HG03175 (cell line): ENCODE results near the gene ERC2.

Experiments used
- ATAC-seq: cut with Tn5 transposase; IDR thresholded peaks from one replicate; pipeline ENCODE4 v1.9.1; 2021; ENCODE audit warnings: mild to moderate bottlenecking, moderate library complexity; ENCODE audit not compliant: unreplicated experiment

Gene ERC2

DNA sequence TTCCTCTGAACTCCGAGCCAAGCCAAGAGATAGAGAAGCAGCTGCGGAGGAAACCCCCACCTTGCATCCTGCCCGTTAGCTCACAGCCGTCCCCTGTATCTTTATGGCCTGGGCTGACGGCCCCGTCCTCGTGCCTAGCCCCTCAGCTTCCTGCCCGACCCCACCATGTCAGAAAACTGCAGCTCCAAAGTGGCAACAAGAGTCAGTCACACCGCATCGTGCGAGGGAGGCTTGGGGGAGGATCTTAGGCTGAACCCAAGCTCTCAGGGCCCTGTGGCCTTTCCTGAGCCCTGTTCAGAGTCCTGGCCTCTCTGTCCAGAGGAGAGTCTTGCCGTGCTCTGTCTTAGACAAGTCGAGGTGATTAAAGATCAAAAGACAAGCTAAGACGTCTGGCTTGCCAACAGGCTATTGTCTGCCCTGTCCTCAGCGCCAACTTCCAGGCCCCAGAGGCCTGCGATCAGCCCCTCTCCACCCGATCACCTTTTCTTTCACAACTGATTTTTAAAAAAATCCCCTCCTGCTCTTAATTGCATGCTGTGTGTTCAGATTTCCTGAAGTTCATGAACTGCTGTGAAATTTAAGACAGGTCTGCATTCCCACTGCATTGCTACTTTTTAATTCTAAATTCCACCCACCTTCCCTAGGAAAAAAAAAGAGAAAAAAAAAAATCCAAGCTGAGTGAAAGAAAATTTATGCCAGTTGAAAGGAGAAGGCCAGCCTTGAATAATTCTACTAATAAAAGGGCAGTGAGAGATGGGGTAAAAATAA lies 891.5 kb downstream of the ERC2 start:
- no peak for ATAC-seq

DNA sequence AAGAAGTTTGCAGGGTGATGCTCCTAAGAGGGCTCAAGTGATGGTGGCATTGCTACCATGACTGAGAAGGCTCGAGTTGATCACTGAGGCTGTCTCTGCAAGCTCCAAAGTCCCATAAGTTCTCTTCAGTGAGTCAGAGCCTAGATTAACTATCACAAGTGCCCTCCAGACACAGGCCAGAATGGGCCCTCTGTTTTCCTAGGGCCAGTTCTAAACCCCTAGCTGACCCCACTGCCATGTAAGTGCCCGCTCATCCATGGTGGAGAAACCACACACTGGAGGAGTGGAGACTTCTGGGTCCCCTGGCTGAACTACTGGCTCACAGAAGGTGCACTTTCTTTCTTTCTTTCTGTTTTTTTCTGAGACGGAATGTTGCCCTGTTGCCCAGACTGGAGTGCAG lies 893.6 kb downstream of the ERC2 start:
- ATAC-seq: no peak

DNA sequence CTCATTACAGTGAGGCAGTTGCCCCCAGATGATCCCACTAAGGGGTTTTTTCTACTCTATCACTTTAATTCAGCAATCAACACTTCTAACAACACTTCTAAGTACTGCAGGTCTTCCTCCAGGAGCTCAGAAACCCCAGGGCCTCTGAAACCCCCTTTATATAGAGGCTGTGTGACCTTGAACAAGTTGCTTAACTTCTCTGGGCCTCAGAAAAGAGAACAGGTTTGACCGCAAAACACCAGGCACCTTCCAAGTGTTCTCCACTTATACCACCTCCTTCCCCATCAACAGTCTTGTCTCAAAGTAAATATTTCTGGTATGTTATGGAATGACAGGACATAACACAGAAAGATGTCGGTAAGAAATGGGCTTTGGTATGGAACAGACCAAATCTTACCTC lies 895.5 kb downstream of the ERC2 start:
- ATAC-seq: no peak

DNA sequence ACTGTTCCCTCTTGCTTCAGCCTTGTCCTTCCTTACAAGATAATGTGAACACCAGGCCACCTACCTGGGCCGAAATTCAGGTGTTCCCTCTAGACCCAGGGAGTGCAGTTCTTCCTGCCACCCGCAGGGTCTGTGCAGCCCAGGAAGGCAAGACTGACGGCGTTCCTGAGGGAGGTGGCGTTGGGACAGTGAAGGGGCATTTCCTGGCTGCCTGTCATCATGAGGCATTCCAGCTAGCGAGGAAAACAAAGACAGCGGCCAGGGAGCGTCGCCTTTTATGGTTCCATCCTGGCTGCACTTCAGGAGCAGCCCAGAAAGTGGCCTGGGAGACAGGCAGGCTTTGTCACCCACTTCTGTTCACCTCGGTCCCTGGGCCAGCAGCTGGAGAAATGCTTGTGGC lies 896.4 kb downstream of the ERC2 start:
- ATAC-seq: no peak

DNA sequence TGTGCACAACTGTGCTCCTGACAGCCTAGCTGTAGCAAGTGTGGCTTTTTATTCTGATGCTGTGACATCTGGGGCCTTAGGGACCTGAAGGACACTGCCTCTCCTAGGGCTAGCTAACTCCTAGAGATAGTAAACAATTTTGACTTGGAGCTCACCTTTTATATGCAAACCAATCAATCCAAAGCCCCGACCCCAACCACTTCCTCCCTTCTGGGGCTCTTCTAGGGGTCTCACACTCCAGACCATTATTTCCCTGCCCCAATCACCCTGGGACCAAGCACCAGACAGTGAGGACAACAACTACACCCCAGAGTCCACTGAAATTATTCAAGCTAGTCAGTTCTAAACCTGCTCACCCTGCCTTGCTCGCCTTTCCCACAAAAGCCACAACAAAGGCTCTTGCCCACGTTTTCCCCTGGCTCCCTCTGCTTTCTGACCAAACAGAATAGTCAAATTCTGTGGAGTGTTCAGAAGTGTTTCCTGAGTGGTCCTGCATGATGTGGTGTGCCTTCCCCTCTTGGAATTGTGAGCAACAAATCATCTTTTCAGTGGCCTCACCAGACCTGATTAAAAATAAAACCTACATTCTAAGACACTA lies 897.0 kb downstream of the ERC2 start:
- no peak for ATAC-seq

DNA sequence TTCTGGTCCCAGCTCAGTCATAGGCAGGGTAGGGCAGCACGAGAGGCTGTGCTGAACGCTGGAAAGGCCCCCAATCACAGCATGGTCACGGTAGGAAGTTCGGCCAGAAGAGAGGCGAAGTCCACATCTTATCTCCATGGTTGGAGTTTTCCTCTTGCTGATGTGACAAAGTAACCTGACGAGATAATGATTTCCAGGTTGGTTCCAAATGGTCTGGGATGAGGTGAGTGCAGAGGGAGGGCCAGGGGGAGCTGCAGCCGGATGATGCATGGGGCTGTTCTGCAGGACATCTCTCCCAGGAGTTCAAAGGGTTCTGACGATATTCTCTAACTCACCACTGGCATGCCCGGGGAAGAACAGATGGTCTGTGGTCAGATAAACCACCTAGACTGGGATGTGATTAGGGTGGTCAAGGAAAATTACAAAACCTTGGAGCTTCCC lies 898.0 kb downstream of the ERC2 start:
- ATAC-seq: no peak

DNA sequence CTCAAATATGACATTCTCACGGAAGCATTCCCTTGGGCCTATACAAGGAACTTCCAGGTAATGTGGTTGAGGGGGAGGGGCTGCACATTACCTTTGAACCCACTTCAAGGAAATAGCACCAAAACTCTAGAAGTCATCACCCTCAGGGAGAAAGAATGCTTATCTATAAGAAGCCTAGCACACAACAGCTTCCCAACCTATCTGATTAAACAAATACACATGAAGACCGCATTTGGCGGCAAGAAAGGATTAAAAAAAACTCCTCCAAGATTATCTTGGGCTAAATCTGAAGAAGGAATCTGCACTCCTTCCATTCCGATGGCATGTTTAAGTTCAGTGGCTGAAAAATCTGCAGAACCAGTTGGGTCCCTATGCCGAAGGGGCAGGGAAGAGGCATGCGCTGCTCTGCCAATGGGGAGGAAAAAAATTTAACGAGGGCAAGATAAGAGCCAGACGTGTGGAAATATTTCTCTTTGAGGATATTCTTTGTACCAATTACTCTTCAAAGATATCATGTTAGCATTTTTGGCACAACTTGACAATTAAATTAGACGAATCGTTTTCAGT lies 899.2 kb downstream of the ERC2 start:
- ATAC-seq: no peak

DNA sequence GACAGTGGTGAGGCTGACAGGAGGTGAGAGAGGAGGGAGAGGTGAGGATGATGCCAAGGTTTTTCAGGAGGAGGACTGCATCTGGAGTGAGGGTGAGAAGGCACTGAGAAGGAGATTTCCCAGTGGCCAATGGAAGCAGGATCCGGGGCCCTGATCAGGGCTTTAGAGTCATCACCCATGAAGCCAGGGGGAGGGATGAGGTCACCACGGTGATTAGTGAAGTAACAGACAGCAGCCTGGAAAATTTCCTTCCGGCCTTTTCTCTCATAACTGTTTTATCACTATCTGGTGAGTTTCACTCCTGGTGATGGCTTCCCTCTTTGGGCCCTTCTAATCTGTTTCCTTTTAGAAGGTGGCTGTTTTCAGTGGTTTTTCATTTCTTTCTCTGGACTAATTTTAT lies 900.7 kb downstream of the ERC2 start:
- no peak for ATAC-seq

DNA sequence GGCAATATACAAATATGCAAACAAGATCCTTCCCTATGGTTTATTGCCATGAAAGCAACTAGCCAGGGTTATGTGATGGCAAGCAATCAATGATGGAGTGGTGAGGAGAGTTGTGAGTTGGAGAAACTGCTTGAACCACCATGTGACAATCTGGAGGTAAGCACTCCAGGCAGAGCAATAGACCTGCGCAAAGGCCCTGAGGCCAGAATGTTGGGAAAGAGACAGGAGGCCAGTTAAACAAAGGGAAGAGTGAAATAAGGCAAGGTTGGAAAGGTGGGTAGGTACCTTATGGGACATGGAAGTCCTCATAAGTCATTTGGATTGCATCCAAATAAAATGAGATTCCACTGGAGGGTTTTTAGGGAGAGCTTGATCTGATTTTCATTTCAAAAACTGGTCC lies 901.1 kb downstream of the ERC2 start:
- ATAC-seq: no peak

DNA sequence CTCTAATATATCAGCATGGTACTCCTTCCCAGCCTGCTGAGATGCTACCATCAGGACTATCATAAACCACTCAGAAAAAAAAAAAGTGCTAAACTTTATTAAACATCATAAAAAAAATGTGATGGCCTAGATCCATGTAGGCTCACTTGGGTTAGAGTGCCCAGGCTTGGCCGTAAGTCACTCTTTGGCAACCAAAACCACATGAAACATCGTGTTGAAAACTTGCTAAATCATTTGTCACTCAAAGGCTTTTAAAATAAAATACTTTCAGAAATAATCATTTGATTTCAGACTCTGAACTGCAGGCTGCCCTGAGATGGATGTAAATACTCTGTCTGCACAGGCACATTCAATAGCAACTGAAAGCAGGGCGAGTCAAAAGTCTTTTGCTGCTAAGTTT lies 902.7 kb downstream of the ERC2 start:
- no peak for ATAC-seq

DNA sequence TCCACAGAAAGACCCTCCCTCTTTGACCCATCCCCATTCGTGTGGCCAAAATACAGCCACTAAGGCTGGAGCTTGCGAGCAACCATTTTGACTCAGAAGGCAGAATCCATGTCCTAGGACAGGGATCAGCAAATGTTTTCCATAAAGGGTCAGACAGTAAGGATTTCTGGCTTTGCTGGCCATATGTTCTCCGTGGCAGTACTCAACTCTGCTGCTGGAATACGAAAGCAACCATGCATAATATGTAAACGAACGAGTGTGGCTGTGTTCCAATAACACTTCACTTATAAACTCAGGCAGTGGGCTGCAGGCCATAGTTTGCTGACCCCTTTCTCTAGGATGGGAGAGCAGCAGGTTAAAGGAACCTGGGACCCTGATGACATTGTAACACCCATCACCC lies 903.5 kb downstream of the ERC2 start:
- ATAC-seq: no peak

DNA sequence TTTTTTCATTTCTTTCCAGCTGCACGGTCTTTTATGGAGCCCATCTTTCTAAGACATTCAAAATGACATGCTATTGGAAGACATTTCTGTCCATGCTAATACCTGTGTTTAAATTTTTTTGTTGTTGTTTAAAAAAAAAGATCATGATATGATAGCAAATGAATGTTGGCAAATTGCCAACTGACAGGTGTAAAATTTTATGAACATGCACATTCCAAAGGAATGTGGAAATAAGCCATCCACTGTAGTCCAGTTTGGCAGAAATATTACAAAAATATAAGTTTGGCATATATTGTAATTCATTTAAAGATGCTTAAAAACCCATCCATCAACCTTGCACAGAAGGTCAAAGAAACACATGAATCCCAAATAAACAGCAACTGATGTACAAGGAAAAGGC lies 905.6 kb downstream of the ERC2 start:
- ATAC-seq: no peak

DNA sequence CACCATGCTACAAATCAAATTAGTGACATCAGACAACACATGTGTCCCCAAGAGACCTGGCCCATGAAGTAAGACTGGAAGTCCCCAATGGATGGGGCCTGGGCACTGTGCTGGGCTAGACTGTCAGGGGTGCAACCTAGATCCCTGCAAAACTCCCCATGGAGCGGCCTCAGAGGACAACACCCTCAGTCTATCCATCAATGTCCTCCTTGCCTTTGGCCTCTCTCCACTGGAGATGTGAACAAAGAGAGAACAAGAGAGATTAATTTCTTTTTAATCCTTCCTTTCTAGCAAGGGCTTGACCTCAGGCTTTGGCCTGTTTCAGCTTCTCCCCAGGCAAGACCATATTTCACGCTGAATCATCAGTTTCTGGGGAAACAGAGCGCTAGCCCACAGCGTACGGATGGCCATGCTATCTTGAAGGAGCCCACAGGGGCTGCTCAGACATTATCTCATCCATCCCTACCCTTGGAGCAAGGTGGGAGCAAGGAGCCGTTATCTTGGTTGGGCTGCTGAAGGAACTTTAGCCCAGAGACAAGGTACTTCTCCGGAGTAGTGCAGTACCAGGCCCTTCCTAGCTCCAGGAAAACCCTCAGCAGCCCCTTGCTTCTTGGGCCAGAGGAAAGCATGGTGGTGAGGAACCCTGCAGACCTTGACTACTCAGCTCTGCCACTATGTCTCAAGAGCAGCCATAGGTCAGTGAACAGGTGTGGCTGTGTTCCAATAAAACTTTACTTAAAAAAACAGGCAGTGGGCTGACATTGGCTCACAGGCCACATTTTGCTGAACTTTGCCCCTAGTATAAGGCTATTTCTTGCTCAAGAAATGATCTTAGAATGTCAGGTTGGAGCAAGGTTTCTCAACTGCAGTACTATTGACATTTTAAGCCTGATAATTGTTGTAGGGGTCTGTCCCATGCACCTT lies 908.5 kb downstream of the ERC2 start:
- ATAC-seq: no peak

DNA sequence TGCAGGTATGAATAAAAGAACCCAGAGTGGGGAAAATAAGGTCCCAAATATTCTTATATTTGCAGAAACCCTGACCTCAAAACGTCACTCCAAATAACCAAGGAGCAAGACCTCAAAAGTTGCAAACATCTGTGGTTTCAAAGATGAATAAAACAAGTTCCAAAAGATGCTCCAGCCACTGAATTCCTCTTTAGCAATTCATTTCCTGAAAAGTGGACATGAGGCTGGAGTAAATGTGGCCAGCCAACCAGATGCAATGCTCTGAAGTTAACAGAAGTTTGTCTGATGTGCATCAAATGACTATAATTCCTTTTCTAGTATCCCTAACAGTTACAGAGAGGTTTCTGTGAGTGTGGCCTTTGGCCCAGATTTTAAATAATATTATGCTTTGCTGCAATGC lies 910.0 kb downstream of the ERC2 start:
- no peak for ATAC-seq

DNA sequence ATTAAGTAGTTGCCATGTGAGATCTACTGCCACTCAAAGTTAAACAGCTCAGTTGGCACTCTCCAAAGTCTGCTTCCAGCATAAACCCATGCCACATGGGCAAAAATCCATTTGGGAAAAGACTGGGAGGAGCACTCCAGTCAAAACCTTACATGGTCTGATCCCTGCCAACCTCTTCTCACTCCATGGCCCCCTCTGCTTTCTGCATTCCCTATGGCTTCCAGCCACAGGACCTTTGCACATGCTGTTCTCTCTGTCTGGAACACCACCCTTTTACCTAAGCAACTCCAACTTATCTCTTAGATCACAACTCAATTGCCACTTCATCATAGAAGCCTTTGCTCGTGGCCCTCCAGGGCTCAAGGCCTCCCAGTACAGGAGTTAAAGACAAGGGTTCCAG lies 910.7 kb downstream of the ERC2 start:
- no peak for ATAC-seq

DNA sequence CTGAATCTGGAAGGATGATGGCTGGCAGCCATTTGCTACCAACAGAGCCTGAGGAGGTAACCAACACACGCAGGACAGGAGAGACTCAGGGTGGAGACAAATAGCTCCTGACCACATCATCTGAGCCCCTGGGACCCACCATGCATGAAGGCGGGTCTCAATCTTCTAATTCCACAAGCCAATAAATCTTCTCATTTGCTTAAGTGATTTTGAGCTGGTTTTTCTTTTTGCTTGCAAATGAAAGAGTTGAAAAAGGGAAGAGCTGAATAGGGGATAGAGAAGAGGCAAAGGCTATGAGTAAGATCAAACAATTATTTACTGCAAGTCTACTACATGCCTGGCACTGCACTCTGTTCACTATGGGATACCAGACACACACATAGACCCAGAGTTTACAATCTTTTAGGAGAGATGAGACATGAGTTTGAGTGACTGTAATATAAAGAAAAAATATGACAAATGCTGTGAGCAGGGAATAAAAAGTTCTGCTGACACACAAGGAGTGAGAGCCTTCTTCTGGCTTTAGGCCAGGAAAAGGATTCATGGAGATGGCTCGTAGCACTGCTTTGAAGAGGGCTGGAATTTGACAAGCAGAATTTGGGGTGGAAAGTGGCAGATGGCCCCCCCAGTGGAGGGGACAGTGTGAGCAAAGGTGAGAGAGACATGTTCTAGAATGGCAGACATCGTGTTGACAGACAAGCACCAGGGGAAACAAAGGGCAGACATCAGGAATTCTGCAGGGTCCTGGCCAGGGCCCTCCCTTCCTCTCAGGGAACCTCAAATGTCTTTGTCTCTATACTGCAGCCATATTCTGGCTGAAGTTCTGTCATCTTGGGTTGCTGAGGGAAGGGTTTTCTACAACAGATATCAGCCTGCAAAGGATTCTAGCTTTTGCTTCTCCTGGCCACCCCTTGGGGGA lies 911.4 kb downstream of the ERC2 start:
- ATAC-seq: no peak

DNA sequence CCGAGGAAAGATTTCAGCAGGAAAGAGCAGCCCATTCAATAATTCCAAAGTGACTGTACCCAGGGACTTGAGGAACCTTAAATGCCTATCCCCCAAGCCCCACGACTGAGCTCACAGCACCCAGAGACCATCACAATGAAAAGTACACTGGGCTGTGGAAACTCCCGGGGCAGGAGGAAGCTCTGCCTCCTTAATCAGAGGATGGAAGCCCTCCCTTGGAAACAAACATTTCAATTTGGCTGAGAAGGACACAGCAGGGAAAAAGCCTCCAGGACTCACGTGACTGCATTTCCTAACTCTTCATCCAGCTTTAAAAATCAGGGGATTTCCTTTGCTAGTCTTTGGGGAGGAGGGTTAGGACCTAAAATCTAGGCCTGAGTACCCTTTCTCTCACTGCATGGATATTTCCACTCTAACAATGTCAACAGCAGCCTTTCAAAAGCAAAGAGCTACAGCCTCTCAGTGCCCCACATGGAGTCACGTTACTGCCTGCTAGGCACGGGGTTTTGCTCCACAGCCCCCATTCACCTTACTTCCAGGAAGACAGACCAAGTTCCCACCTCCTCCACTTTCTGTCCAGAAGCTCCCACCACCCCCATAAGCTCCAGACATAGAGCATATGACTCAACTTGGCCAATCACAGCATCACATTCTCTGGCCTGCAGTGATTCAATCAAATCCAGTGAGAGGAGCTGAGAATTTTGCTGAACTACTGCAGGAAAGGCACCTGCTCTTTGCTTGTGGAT lies 912.2 kb downstream of the ERC2 start:
- no peak for ATAC-seq

DNA sequence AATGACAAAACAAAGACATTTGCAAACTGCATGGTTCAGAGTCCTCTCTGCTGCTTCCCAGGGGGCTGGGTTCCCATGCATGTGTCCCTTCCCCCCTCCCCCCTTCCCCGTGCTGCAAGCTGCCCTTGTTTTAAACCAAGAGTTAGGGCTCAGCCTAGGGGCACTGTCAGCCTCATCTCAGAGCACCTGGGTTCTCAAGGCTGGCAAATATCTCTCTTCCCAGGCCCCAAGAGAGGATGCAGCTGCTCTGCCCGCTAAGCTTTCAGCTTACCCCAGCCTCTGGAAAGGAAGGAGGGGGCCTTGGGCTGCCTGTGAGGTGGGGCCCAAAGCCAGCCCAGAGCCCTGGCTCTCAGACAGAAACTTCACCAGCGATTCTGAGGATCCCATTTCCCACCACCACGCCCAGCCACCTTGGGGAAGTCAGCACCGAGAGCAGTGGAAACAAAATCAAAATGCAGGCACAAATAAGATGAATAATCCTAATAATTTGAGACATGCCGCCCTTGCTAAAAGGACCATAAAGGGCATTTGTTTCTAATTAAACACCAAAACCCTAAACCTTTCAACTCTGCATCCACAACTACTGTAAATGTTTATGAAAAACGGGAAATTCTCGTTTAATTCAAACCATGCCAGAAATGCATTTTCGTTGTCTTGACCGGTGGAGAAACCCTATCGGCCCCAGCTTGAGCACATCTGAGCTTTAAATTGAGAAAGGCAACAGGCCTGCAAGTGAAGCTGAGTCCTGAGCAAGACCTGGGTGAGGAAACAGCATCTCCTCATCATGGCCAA lies 913.4 kb downstream of the ERC2 start:
- no peak for ATAC-seq

DNA sequence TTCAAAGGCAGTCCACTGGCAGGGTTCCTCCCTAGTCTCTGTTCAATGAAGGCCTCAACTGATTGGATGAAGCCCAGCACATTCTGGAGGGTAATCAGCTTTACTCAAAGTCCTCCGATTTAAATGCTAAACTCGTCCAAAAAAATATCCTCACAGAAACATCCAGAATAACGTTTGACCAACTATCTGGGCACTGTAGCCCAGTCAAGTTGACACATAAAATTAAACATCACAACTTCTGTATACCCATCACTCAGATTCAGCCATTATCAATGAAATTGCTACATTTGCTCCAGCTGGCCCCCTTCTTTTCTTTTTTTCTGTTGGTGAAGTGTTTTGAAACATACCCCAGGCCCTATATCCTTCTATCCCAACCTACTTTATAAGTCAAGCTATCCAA lies 916.6 kb downstream of the ERC2 start:
- no peak for ATAC-seq
